Measurements from ENCODE around the gene SMC2.

- TF ChIP-seq CTCF (IDR thresholded peaks at IDR 0.05; ENCODE audit: borderline replicate concordance, extremely low read depth, low read length, poor library complexity, severe bottlenecking): no peak
- no peak for TF ChIP-seq EZH2 (IDR thresholded peaks at IDR 0.05; ENCODE audit: borderline replicate concordance, low read depth, low read length, severe bottlenecking)
Measured at GRCh38 chr9:104080983-104081382, 13.1 kb upstream of the SMC2 start.
